Spleen (tissue), 7 donors: ENCODE data around the gene CHCHD3.

ENCODE experiments used
- POLR2A ChIP-seq, 3 donors: fragments of 450-650 bp; IDR thresholded peaks; one replicate each; pipeline ENCODE4 v1.5.1; 2017; ENCODE audit warnings: antibody characterized with exemption in 3 of 3, mild to moderate bottlenecking in 1 of 3
- TF ChIP-seq, protein P1 (sequence below), 11 experiments: fragments of 200-600 bp in 7 of 11; fragments of 450-650 bp in 4 of 11; sonication (generic) in 4 of 11; IDR thresholded peaks in 8 of 11; conservative IDR thresholded peaks in 3 of 11; 1 replicate in 7 of 11; 2 replicates in 4 of 11; pipeline versions ENCODE4 v1.4.0 to v1.8.0; 2016 to 2021; ENCODE audit warnings: antibody characterized with exemption in 11 of 11, inconsistent platforms in 4 of 11, mild to moderate bottlenecking in 1 of 11
- donor health status: DM: no; HTN: no; CAD: no; lungs with moderate emphysema.
- donor health status: DM: no; HTN: no; CAD: no.
- donor health status: DM: no; HTN: no; CAD: no.

- TF ChIP-seq, protein P1, sequence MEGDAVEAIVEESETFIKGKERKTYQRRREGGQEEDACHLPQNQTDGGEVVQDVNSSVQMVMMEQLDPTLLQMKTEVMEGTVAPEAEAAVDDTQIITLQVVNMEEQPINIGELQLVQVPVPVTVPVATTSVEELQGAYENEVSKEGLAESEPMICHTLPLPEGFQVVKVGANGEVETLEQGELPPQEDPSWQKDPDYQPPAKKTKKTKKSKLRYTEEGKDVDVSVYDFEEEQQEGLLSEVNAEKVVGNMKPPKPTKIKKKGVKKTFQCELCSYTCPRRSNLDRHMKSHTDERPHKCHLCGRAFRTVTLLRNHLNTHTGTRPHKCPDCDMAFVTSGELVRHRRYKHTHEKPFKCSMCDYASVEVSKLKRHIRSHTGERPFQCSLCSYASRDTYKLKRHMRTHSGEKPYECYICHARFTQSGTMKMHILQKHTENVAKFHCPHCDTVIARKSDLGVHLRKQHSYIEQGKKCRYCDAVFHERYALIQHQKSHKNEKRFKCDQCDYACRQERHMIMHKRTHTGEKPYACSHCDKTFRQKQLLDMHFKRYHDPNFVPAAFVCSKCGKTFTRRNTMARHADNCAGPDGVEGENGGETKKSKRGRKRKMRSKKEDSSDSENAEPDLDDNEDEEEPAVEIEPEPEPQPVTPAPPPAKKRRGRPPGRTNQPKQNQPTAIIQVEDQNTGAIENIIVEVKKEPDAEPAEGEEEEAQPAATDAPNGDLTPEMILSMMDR (IDR thresholded peaks at IDR 0.05 in 8 of 11, conservative IDR thresholded peaks at IDR 0.05 in 3 of 11) = no peak
- TF ChIP-seq POLR2A (IDR thresholded peaks at IDR 0.05) = no peak
Observed at GRCh38 chr7:133053321-133053891, 28.5 kb downstream of the CHCHD3 start.
